ENCODE measurements around the gene ZNF610. TPM values are rescaled to one million over a fixed set of nuclear protein-coding genes. Genes with fewer than 3 reads are reported as not detected.

Gene ZNF610
- total RNA-seq, 1 donor from 2014 or later = 7.5 TPM

- peak; percentile 76 for DNase-seq (ENCODE audit: low spot score)
- Mint-ChIP-seq H3K27ac (ENCODE audit: unreplicated experiment) (peak within 1 kb of the TSS; percentile 95), H3K4me3 (ENCODE audit: unreplicated experiment) (peak within 1 kb of the TSS; percentile 95), H3K27me3 (ENCODE audit: unreplicated experiment) (peaks cover 11% of the 10 kb centered on the region), H3K36me3 (ENCODE audit: low read depth, unreplicated experiment) (peaks cover 56% of the 10 kb centered on the region), H3K9me3 (ENCODE audit: unreplicated experiment) (peaks cover 6% of the 10 kb centered on the region), H3K4me1 (ENCODE audit: unreplicated experiment) (peaks cover 11% of the 10 kb centered on the region)
- TF ChIP-seq CTCF (IDR thresholded peaks at IDR 0.05; ENCODE audit: unreplicated experiment) = no peak
Measured at GRCh38 chr19:52296773-52297600, 39.1 kb upstream of the ZNF610 start, which contains the start of gene ZNF480. Gene ZNF480, plus strand, starts transcription at chr19:52297169. Its CDS starts 3,244 bp downstream, at chr19:52300413.

- peaks cover 58% of the 10 kb centered on the region for H3K36me3 Mint-ChIP-seq (ENCODE audit: low read depth, unreplicated experiment)
Measured at GRCh38 chr19:52297601-52298364, 38.3 kb upstream of the ZNF610 start.

GRCh38 chr19:52307275-52307674 is 28.8 kb upstream of the ZNF610 start:
- no peak for DNase-seq (ENCODE audit: low spot score)
- Mint-ChIP-seq H3K27ac (ENCODE audit: unreplicated experiment) (no peak overlapping the region), H3K4me3 (ENCODE audit: unreplicated experiment) (peak overlapping the region; percentile 88), H3K36me3 (ENCODE audit: low read depth, unreplicated experiment) (peaks cover 88% of the 10 kb centered on the region), H3K9me3 (ENCODE audit: unreplicated experiment) (peaks cover 35% of the 10 kb centered on the region), H3K4me1 (ENCODE audit: unreplicated experiment) (no peaks in the 10 kb centered on the region), H3K27me3 (ENCODE audit: unreplicated experiment) (peaks cover 7% of the 10 kb centered on the region)
- TF ChIP-seq CTCF (IDR thresholded peaks at IDR 0.05; ENCODE audit: unreplicated experiment) = no peak

More at GRCh38 chr19:52297601-52298364, 38.3 kb upstream of the ZNF610 start:
- no peak for TF ChIP-seq CTCF (IDR thresholded peaks at IDR 0.05; ENCODE audit: unreplicated experiment)
- H3K27me3 Mint-ChIP-seq (ENCODE audit: unreplicated experiment) = peaks cover 11% of the 10 kb centered on the region
- H3K4me1 Mint-ChIP-seq (ENCODE audit: unreplicated experiment) = peaks cover 11% of the 10 kb centered on the region
- H3K4me3 Mint-ChIP-seq (ENCODE audit: unreplicated experiment) = peak overlapping the region; percentile 95
- DNase-seq (ENCODE audit: low spot score) = no peak
- H3K9me3 Mint-ChIP-seq (ENCODE audit: unreplicated experiment) = peaks cover 8% of the 10 kb centered on the region
- peak overlapping the region; percentile 95 for H3K27ac Mint-ChIP-seq (ENCODE audit: unreplicated experiment)

- Mint-ChIP-seq H3K9me3 (ENCODE audit: unreplicated experiment) (peaks cover 70% of the 10 kb centered on the region), H3K4me1 (ENCODE audit: unreplicated experiment) (no peaks in the 10 kb centered on the region), H3K27ac (ENCODE audit: unreplicated experiment) (no peak overlapping the region), H3K4me3 (ENCODE audit: unreplicated experiment) (peak overlapping the region; percentile 68), H3K36me3 (ENCODE audit: low read depth, unreplicated experiment) (peaks cover 70% of the 10 kb centered on the region), H3K27me3 (ENCODE audit: unreplicated experiment) (no peaks in the 10 kb centered on the region)
- DNase-seq (ENCODE audit: low spot score) = no peak
- TF ChIP-seq CTCF (IDR thresholded peaks at IDR 0.05; ENCODE audit: unreplicated experiment) = no peak
Measured at GRCh38 chr19:52322429-52322828, 13.6 kb upstream of the ZNF610 start.

Data from endothelial cell (in vitro differentiated cells).